Stomach (tissue), 9 donors: Measurements from ENCODE around the gene SCAF4. TPM values are rescaled to one million over a fixed set of nuclear protein-coding genes. Genes with fewer than 3 reads are reported as not detected.

Experiments
- DNase-seq, 2 donors: peaks; one replicate each; pipeline versions ENCODE4 v3.0.0 to v3.0.0-alpha.2; 2013 to 2019
- H3K27ac ChIP-seq, 5 donors: fragments of 200-600 bp in 4 of 5; sonication (generic) in 4 of 5; one replicate each; pipeline ENCODE4 v1.5.1; 2013 to 2019; ENCODE audit warnings: mild to moderate bottlenecking in 1 of 5, moderate library complexity in 1 of 5
- H3K27me3 ChIP-seq, 3 donors: fragments of 200-600 bp; sonication (generic); one replicate each; pipeline ENCODE4 v1.5.1; 2017 to 2019; ENCODE audit warnings: mixed run types in 1 of 3
- H3K36me3 ChIP-seq, 4 donors: fragments of 200-600 bp; sonication (generic); 1 replicate in 3 of 4; 2 replicates in 1 of 4; pipeline ENCODE4 v1.5.1; 2016 to 2019
- H3K4me1 ChIP-seq, 4 donors: fragments of 200-600 bp; sonication (generic); one replicate each; pipeline ENCODE4 v1.5.1; 2016 to 2019
- H3K4me3 ChIP-seq, 4 donors: fragments of 200-600 bp; sonication (generic) in 3 of 4; one replicate each; pipeline ENCODE4 v1.5.1; 2016 to 2019; ENCODE audit warnings: mild to moderate bottlenecking in 1 of 4
- H3K9me3 ChIP-seq, 4 donors: fragments of 200-600 bp; sonication (generic); one replicate each; pipeline ENCODE4 v1.5.1; 2016 to 2019
- CTCF ChIP-seq, 7 experiments: fragments of 450-650 bp in 4 of 7; fragments of 200-600 bp in 3 of 7; sonication (generic) in 3 of 7; IDR thresholded peaks; one replicate each; pipeline ENCODE4 v1.5.1; 2016 to 2019; ENCODE audit warnings: antibody characterized with exemption in 7 of 7, control low read depth in 2 of 7, mild to moderate bottlenecking in 1 of 7
- EP300 ChIP-seq: sonication (generic); formaldehyde crosslinking; IDR thresholded peaks from one replicate; pipeline ENCODE4 v1.6.1; 2017; ENCODE audit warnings: antibody characterized with exemption
- POLR2A ChIP-seq, 4 donors: fragments of 450-650 bp; IDR thresholded peaks; one replicate each; pipeline ENCODE4 v1.6.1; 2016; ENCODE audit warnings: antibody characterized with exemption in 4 of 4, control low read depth in 2 of 4, mild to moderate bottlenecking in 1 of 4, moderate library complexity in 1 of 4
- POLR2AphosphoS5 ChIP-seq, 3 donors: sonication (generic); formaldehyde crosslinking; IDR thresholded peaks; one replicate each; pipeline ENCODE4 v1.6.1; 2016; ENCODE audit warnings: antibody characterized with exemption in 3 of 3
- WGBS, 5 donors: extraction: QIAGEN DNeasy Blood & Tissue Kit in 3 of 5; methylation state at CpG; one replicate each; pipeline versions ENCODE4 v1.1.5 to v1.1.7; 2013 to 2018; 5-methylcytosine and 5-hydroxymethylcytosine counted together
- intact Hi-C: fragments of 100-400 bp; cut with DNase I; formaldehyde crosslinking; loops from one replicate; pipeline ENCODE4 v1.15.1; 2023; ENCODE audit warnings: low total_unique reads
- polyA plus RNA-seq, 3 donors: library from polyadenylated mRNA; stranded (reverse); fragments of 200-250 nt; gene quantifications; one replicate each; pipeline ENCODE4 v1.2.3, GENCODE V29; 2013
- total RNA-seq, 5 donors: library from RNA; depleted of rRNA; stranded (reverse); fragments of >200 nt; gene quantifications; one replicate each; pipeline versions ENCODE4 v1.1.0 to v1.2.3, GENCODE V29; 2014 to 2016
- donor health status: healthy with polysubstance abuse.
- donor health status: Bipolar disorder and iron deficiency.
- donor health status: healthy.

Gene SCAF4
- total and polyA plus RNA-seq, 8 donors, result 5.4 to 34.4 (median 13.6) TPM

GRCh38 chr21:31708541-31708940 is 23.4 kb downstream of the SCAF4 start:
- WGBS, 5 donors, result 29 to 50% (median 43%) methylated on average over 1 of the region's 1 CpG
- no peak for DNase-seq
- Histone ChIP-seq H3K9me3 (no peaks in the 10 kb centered on the region), H3K27me3 (no peaks in the 10 kb centered on the region), H3K4me3 (no peak overlapping the region), H3K36me3 (peaks cover 0 to 3% (median under 1%) of the 10 kb centered on the region in 4 donors), H3K27ac (no peak overlapping the region), H3K4me1 (peaks cover 0 to 70% (median 34%) of the 10 kb centered on the region in 4 donors)
- intact Hi-C loops, result no loop called here
- TF ChIP-seq POLR2AphosphoS5 (IDR thresholded peaks at IDR 0.05), result no peak
- TF ChIP-seq EP300, result no peak
- TF ChIP-seq CTCF (IDR thresholded peaks at IDR 0.05), result no peak
- TF ChIP-seq POLR2A (IDR thresholded peaks at IDR 0.05), result no peak

- H3K9me3 ChIP-seq, result no peaks in the 10 kb centered on the region
- TF ChIP-seq POLR2AphosphoS5 (IDR thresholded peaks at IDR 0.05), result no peak
- TF ChIP-seq POLR2A (IDR thresholded peaks at IDR 0.05), result no peak
- no peak for TF ChIP-seq EP300
- no peak for TF ChIP-seq CTCF (IDR thresholded peaks at IDR 0.05)
- no peak for DNase-seq
- peaks cover 0 to 59% (median 28%) of the 10 kb centered on the region in 4 donors for H3K4me1 ChIP-seq
- peaks cover 0 to 13% (median 10%) of the 10 kb centered on the region in 4 donors for H3K36me3 ChIP-seq
- intact Hi-C loops, result no loop called here
- H3K27me3 ChIP-seq, result no peaks in the 10 kb centered on the region
- H3K4me3 ChIP-seq, result no peak overlapping the region
- no peak overlapping the region for H3K27ac ChIP-seq
Measured at GRCh38 chr21:31707499-31707898, 24.4 kb downstream of the SCAF4 start.

GRCh38 chr21:31706562-31706961 is 25.4 kb downstream of the SCAF4 start:
- H3K9me3 ChIP-seq, result no peaks in the 10 kb centered on the region
- no peaks in the 10 kb centered on the region for H3K27me3 ChIP-seq
- H3K4me3 ChIP-seq, result no peak overlapping the region
- 61 to 79% (median 74%) methylated on average over 3 of the region's 3 CpGs for WGBS, 5 donors
- H3K36me3 ChIP-seq, result peaks cover 0 to 22% (median 19%) of the 10 kb centered on the region in 4 donors
- DNase-seq, result no peak
- intact Hi-C loops, result no loop called here
- peaks cover 0 to 51% (median 24%) of the 10 kb centered on the region in 4 donors for H3K4me1 ChIP-seq
- H3K27ac ChIP-seq, result no peak overlapping the region
- TF ChIP-seq CTCF (IDR thresholded peaks at IDR 0.05), result no peak
- TF ChIP-seq POLR2AphosphoS5 (IDR thresholded peaks at IDR 0.05), result no peak
- no peak for TF ChIP-seq EP300
- no peak for TF ChIP-seq POLR2A (IDR thresholded peaks at IDR 0.05)

GRCh38 chr21:31700040-31700439 is 31.9 kb downstream of the SCAF4 start:
- no peaks in the 10 kb centered on the region for H3K27me3 ChIP-seq
- H3K4me3 ChIP-seq, result no peak overlapping the region
- peaks cover 35 to 87% (median 81%) of the 10 kb centered on the region in 4 donors for H3K36me3 ChIP-seq
- no peaks in the 10 kb centered on the region for H3K9me3 ChIP-seq
- intact Hi-C loops, result no loop called here
- H3K27ac ChIP-seq, result no peak overlapping the region
- no peak for DNase-seq
- WGBS, 5 donors, result 93 to 100% (median 98%) methylated on average over 3 of the region's 3 CpGs
- TF ChIP-seq EP300 (no peak), CTCF (IDR thresholded peaks at IDR 0.05) (no peak), POLR2AphosphoS5 (IDR thresholded peaks at IDR 0.05) (no peak), POLR2A (IDR thresholded peaks at IDR 0.05) (no peak)
- no peaks in the 10 kb centered on the region for H3K4me1 ChIP-seq
